Sigmoid colon (tissue), 7 donors: ENCODE data around the gene ZNF532. TPM values are rescaled to one million over a fixed set of nuclear protein-coding genes. Genes with fewer than 3 reads are reported as not detected.

Experiments
- DNase-seq: peaks from one replicate; pipeline ENCODE4 v3.0.0-alpha.2; 2019
- H3K27ac ChIP-seq, 4 donors: fragments of 200-600 bp; sonication (generic); one replicate each; pipeline ENCODE4 v1.5.1; 2016 to 2019; ENCODE audit warnings: mild to moderate bottlenecking in 1 of 4
- H3K27me3 ChIP-seq, 3 donors: fragments of 200-600 bp; sonication (generic); one replicate each; pipeline ENCODE4 v1.5.1; 2019; ENCODE audit warnings: mild to moderate bottlenecking in 1 of 3
- H3K36me3 ChIP-seq, 4 donors: fragments of 200-600 bp; sonication (generic); one replicate each; pipeline ENCODE4 v1.5.1; 2016 to 2019
- H3K4me1 ChIP-seq, 4 donors: fragments of 200-600 bp; sonication (generic); one replicate each; pipeline ENCODE4 v1.5.1; 2017 to 2019
- H3K4me3 ChIP-seq, 4 donors: fragments of 200-600 bp; sonication (generic); one replicate each; pipeline ENCODE4 v1.5.1; 2017 to 2019; ENCODE audit warnings: mild to moderate bottlenecking in 2 of 4, moderate library complexity in 1 of 4
- H3K9me3 ChIP-seq, 4 donors: fragments of 200-600 bp in 3 of 4; sonication (generic) in 3 of 4; one replicate each; pipeline versions ENCODE4 v1.5.1 to v1.6.1; 2013 to 2019
- EP300 ChIP-seq, 4 donors: sonication (generic); formaldehyde crosslinking; IDR thresholded peaks; one replicate each; pipeline ENCODE4 v1.6.1; 2017; ENCODE audit warnings: antibody characterized with exemption in 4 of 4
- POLR2A ChIP-seq, 2 donors: fragments of 450-650 bp; IDR thresholded peaks; one replicate each; pipeline ENCODE4 v1.6.1; 2016; ENCODE audit warnings: antibody characterized with exemption in 2 of 2, mild to moderate bottlenecking in 2 of 2, moderate library complexity in 2 of 2
- POLR2AphosphoS5 ChIP-seq, 4 donors: sonication (generic); formaldehyde crosslinking; IDR thresholded peaks; one replicate each; pipeline ENCODE4 v1.6.1; 2017; ENCODE audit warnings: antibody characterized with exemption in 4 of 4
- WGBS, 2 donors: extraction: QIAGEN DNeasy Blood & Tissue Kit; methylation state at CpG; one replicate each; pipeline ENCODE4 v1.1.7; 2013; 5-methylcytosine and 5-hydroxymethylcytosine counted together
- intact Hi-C: fragments of 100-400 bp; cut with DNase I; formaldehyde crosslinking; loops from one replicate; pipeline ENCODE4 v1.15.1; 2023
- polyA plus RNA-seq, 3 donors: library from polyadenylated mRNA; stranded (reverse); fragments of 200-250 nt; gene quantifications; one replicate each; pipeline ENCODE4 v1.2.3, GENCODE V29; 2013
- total RNA-seq, 4 donors: library from RNA; depleted of rRNA; stranded (reverse); fragments of >200 nt; gene quantifications; one replicate each; pipeline ENCODE4 v1.1.0, GENCODE V29; 2016
- TF ChIP-seq, protein P1 (sequence below), 4 experiments: fragments of 450-650 bp in 3 of 4; fragments of 200-600 bp in 1 of 4; IDR thresholded peaks; one replicate each; pipeline ENCODE4 v1.5.1; 2016 to 2019; ENCODE audit warnings: antibody characterized with exemption in 4 of 4, mild to moderate bottlenecking in 3 of 4, moderate library complexity in 2 of 4
- donor health status: healthy with polysubstance abuse.
- donor health status: Bipolar disorder and iron deficiency.
- donor health status: healthy.

The ZNF532 gene
- total and polyA plus RNA-seq, 7 donors = 1.4 to 104 (median 71.0) TPM

DNA sequence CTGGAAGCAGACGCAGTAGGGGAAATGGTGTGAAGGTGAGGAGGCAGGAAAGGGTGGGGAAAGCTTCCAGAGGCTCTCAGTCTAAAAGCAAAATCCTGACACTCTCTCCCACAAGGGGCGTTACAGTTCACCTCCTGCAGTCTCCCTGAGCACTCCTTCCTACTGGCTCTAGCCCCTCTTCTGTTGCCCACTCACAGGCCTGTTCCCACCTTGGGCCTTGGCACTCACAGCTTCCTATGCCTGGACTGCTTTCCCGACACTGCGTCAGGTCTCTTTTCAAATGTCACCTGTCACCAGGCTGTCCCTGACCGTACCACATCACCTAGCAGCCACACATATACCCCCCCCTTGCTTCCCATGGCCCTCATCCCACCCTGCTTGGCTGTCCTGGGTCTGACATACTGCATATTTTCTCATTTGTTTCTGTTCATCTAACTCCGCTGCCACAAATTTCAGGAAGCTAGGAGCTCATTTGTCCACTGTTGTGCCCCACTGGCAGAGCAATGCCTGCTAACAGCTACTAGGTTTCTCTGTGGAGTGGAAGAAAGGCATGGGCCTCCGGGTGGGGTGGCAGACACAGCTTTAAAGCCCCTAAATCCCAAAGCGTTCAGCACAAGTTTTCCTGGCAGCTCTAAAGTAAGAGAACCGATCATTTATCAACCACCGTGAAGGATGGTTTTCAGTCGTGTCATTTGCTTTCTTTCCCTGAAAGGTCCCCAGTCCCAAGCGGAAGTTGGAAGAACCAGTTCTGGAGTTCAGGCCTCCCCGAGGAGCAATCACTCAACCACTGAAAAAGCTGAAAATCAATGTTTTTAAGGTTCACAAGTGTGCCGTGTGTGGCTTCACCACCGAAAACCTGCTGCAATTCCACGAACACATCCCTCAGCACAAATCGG, 118.8 kb downstream of the ZNF532 start:
- H3K36me3 ChIP-seq = peaks cover 4 to 69% (median 41%) of the 10 kb centered on the region in 4 donors
- H3K27ac ChIP-seq = no peak overlapping the region
- 95 to 96% methylated on average over 17 of the region's 17 CpGs for WGBS, 2 donors
- DNase-seq = no peak
- H3K4me3 ChIP-seq = no peak overlapping the region
- intact Hi-C loops = no loop called here
- TF ChIP-seq POLR2A (IDR thresholded peaks at IDR 0.05) = no peak
- TF ChIP-seq, protein P1, sequence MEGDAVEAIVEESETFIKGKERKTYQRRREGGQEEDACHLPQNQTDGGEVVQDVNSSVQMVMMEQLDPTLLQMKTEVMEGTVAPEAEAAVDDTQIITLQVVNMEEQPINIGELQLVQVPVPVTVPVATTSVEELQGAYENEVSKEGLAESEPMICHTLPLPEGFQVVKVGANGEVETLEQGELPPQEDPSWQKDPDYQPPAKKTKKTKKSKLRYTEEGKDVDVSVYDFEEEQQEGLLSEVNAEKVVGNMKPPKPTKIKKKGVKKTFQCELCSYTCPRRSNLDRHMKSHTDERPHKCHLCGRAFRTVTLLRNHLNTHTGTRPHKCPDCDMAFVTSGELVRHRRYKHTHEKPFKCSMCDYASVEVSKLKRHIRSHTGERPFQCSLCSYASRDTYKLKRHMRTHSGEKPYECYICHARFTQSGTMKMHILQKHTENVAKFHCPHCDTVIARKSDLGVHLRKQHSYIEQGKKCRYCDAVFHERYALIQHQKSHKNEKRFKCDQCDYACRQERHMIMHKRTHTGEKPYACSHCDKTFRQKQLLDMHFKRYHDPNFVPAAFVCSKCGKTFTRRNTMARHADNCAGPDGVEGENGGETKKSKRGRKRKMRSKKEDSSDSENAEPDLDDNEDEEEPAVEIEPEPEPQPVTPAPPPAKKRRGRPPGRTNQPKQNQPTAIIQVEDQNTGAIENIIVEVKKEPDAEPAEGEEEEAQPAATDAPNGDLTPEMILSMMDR (IDR thresholded peaks at IDR 0.05) = no peak
- no peak for TF ChIP-seq EP300 (IDR thresholded peaks at IDR 0.05)
- no peak for TF ChIP-seq POLR2AphosphoS5 (IDR thresholded peaks at IDR 0.05)
- no peaks in the 10 kb centered on the region for H3K9me3 ChIP-seq
- H3K4me1 ChIP-seq = no peaks in the 10 kb centered on the region
- no peaks in the 10 kb centered on the region for H3K27me3 ChIP-seq

DNA sequence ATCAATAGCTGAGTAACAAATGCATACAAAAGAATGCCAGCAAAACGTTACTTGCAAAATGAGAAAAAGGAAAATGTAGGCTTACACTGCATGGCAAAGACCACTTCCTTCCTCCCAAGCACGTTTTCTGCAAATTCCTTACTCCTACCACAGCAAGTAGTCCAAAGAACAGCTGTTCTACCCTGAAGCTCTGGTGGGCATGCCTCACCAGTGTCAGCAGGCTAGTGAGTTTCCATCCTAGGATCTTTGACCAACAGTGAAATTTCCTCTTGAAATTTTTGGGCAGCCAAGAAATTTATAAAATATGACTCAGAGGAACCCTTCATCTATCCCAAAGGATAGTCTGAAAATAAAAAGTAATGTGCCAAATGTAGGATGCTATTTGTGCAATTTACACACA, 123.9 kb downstream of the ZNF532 start:
- intact Hi-C loops = no loop called here
- Histone ChIP-seq H3K4me1 (peaks cover 0 to 10% (median 0%) of the 10 kb centered on the region in 4 donors), H3K27ac (no peak overlapping the region)

DNA sequence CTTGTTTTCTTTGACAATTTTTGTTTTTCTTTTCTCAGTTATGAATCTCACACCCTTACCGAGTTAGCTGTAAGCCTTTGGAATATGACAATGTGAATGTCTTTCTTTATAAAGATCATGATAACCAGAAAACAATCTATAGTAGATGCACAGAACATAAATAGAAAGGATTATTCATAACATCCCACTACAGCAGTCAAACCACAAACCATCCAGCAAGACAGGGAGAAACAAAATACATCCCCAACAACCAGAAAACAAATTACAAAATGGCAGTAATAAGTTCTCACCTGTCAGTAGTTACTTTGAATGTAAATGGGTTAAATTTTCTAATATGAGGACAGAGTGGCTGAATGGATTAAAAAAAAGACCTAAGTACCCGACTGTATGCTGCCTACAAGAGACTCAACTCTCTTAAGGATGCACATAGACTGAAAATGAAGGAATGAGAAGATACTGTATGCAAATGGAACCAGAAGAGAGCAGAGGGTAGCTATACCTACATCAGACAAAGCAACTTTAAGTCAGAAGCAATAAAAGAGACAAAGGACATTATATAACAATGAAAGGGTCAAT, 124.6 kb downstream of the ZNF532 start:
- intact Hi-C loops = no loop called here
- Histone ChIP-seq H3K4me3 (no peak overlapping the region), H3K27ac (no peak overlapping the region), H3K36me3 (peaks cover 0 to 11% (median under 1%) of the 10 kb centered on the region in 4 donors), H3K4me1 (peaks cover 0 to 10% (median 0%) of the 10 kb centered on the region in 4 donors), H3K9me3 (no peaks in the 10 kb centered on the region), H3K27me3 (no peaks in the 10 kb centered on the region)
- TF ChIP-seq POLR2AphosphoS5 (IDR thresholded peaks at IDR 0.05) = no peak
- TF ChIP-seq POLR2A (IDR thresholded peaks at IDR 0.05) = no peak
- 89 to 93% methylated on average over 2 of the region's 2 CpGs for whole genome bisulfite sequencing, 2 donors
- DNase-seq = no peak

More for the DNA sequence above, 123.9 kb downstream of the ZNF532 start:
- TF ChIP-seq, protein P1 (IDR thresholded peaks at IDR 0.05) = no peak
- no peak for TF ChIP-seq POLR2AphosphoS5 (IDR thresholded peaks at IDR 0.05)
- no peak for TF ChIP-seq EP300 (IDR thresholded peaks at IDR 0.05)
- no peak for TF ChIP-seq POLR2A (IDR thresholded peaks at IDR 0.05)
- no peaks in the 10 kb centered on the region for H3K27me3 ChIP-seq
- H3K4me3 ChIP-seq = no peak overlapping the region
- no peak for DNase-seq
- WGBS, 2 donors = 40 to 68% methylated on average over 2 of the region's 2 CpGs
- peaks cover 0 to 18% (median 7%) of the 10 kb centered on the region in 4 donors for H3K36me3 ChIP-seq
- no peaks in the 10 kb centered on the region for H3K9me3 ChIP-seq

DNA sequence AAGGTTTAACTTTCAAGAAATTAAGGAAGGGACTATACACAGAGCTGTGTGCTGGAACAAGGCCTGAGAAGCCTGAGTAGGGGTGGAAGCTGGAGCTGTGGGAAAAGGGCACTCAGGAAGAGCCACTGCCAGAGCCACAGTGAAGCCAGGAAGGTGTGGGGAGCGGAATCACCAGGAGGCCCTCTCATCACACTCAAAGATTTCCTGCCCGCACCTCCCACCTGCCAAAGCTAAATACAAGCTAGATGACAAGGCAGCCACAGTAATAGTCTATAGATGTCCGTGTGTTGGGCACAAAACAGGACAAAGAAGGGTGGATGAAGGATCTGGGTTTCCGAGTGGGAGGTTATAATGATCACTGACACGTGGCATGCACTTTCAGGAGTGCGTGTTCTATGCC, 126.0 kb downstream of the ZNF532 start:
- 86 to 88% methylated on average over 6 of the region's 6 CpGs for WGBS, 2 donors
- H3K27ac ChIP-seq = peak overlapping the region in 3 of 4 donors; percentile 9 to 35 (median 13)

More for the DNA sequence above, 126.0 kb downstream of the ZNF532 start:
- H3K9me3 ChIP-seq = no peaks in the 10 kb centered on the region
- peaks cover 0 to 7% (median 0%) of the 10 kb centered on the region in 4 donors for H3K36me3 ChIP-seq
- DNase-seq = no peak
- H3K27me3 ChIP-seq = no peaks in the 10 kb centered on the region
- TF ChIP-seq POLR2A (IDR thresholded peaks at IDR 0.05) (no peak), EP300 (IDR thresholded peaks at IDR 0.05) (no peak), POLR2AphosphoS5 (IDR thresholded peaks at IDR 0.05) (no peak)
- TF ChIP-seq, protein P1 (IDR thresholded peaks at IDR 0.05) = no peak
- intact Hi-C loops = no loop called here
- H3K4me3 ChIP-seq = no peak overlapping the region
- peaks cover 0 to 14% (median 0%) of the 10 kb centered on the region in 4 donors for H3K4me1 ChIP-seq
